ENCODE results near the gene CCSER1. TPM values are rescaled to one million over a fixed set of nuclear protein-coding genes. Genes with fewer than 3 reads are reported as not detected.

Gene CCSER1
- total RNA-seq, 2 donors from 2014 or later, result 11.8 to 12.5 TPM

DNA sequence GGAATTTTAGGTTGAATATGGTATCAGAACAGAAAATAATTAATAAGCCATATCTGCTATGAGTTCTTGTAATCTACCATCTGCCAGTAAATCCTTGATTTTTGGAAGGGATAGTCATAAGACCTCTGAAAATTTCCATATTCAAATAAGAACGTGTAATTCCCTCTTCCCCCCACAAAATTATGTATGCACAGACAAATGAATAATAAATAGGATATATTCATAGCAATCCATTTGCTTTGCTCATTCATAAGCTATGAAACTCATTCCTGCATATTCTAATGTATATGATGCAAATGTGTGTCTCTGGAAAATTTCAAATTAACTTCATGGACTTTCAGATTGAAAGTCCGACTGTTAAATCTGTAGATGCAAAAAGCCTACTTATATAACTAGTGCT, 1343.5 kb downstream of the CCSER1 start:
- TF ChIP-seq, protein P1, sequence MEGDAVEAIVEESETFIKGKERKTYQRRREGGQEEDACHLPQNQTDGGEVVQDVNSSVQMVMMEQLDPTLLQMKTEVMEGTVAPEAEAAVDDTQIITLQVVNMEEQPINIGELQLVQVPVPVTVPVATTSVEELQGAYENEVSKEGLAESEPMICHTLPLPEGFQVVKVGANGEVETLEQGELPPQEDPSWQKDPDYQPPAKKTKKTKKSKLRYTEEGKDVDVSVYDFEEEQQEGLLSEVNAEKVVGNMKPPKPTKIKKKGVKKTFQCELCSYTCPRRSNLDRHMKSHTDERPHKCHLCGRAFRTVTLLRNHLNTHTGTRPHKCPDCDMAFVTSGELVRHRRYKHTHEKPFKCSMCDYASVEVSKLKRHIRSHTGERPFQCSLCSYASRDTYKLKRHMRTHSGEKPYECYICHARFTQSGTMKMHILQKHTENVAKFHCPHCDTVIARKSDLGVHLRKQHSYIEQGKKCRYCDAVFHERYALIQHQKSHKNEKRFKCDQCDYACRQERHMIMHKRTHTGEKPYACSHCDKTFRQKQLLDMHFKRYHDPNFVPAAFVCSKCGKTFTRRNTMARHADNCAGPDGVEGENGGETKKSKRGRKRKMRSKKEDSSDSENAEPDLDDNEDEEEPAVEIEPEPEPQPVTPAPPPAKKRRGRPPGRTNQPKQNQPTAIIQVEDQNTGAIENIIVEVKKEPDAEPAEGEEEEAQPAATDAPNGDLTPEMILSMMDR (IDR thresholded peaks at IDR 0.05), result no peak
- Histone ChIP-seq H3K4me1 (no peaks in the 10 kb centered on the region), H3K36me3 (no peaks in the 10 kb centered on the region), H3K27ac (no peak overlapping the region), H3K9me3 (no peaks in the 10 kb centered on the region), H3K4me3 (no peak overlapping the region), H3K27me3 (no peaks in the 10 kb centered on the region)
- no peak for DNase-seq (ENCODE audit: low spot score)

DNA sequence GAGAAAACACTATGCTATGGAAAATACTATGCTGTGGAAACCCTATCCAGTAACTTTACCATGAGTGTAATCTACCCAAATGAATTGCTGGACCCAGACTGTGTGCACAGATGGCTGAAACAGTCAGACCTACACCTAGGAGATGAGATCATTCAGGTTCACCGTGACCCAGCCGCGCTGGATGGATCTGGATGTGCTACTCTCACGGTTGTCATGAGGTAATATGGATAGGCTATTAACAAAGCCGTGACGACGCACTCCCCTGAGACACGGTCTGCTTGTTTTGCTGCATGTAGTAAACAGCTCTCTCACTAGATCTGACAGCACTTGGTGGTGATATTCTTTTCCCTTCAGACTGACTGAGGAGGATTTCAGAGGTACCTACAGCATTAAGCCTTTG, 1344.1 kb downstream of the CCSER1 start:
- H3K27ac ChIP-seq, result no peak overlapping the region
- no peaks in the 10 kb centered on the region for H3K36me3 ChIP-seq
- H3K9me3 ChIP-seq, result no peaks in the 10 kb centered on the region
- no peaks in the 10 kb centered on the region for H3K27me3 ChIP-seq
- TF ChIP-seq, protein P1 (IDR thresholded peaks at IDR 0.05), result no peak
- H3K4me3 ChIP-seq, result no peak overlapping the region
- H3K4me1 ChIP-seq, result no peaks in the 10 kb centered on the region
- DNase-seq (ENCODE audit: low spot score), result no peak

DNA sequence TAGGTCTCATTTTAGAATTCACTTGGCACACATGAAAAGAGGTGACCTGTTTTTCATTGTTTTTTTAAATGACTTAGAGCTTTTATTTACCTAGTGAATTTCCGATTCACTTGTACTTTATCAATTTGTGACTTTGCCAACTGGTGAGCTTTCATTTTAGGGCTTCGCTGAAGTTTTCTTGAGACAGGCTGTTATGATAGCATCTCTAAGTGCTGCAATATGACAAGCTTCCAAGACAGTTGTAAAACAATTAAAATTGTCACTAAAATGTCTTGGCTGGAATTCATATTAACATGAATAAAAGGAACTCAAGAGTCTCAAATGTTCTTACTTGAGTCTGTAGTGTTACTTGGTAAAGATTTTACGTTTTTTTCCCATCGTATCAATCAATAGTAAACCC, 1344.9 kb downstream of the CCSER1 start:
- no peaks in the 10 kb centered on the region for H3K36me3 ChIP-seq
- H3K27ac ChIP-seq, result no peak overlapping the region
- no peak for DNase-seq (ENCODE audit: low spot score)
- no peaks in the 10 kb centered on the region for H3K4me1 ChIP-seq
- TF ChIP-seq, protein P1 (IDR thresholded peaks at IDR 0.05), result no peak
- no peak overlapping the region for H3K4me3 ChIP-seq
- H3K27me3 ChIP-seq, result no peaks in the 10 kb centered on the region
- H3K9me3 ChIP-seq, result no peaks in the 10 kb centered on the region

DNA sequence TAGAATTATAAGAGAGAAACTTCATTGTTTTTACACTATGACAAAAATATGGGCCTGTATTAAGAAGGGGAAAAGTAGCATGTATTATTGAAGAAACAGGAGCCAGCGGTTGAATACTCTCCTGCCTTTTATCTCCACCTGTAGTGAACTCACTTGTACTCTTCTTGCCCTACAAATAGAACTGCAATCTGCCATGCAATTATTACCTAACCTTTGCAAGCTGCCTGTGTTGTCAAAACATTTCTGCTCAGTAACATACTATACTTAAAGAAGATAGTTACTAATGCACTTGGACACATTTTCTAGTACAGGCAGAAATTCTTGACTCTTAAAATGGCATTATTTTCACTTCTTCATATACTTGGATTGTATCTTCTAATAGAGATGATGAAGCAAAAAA, 1358.2 kb downstream of the CCSER1 start:
- DNase-seq (ENCODE audit: low spot score), result no peak
- H3K4me3 ChIP-seq, result no peak overlapping the region
- no peaks in the 10 kb centered on the region for H3K36me3 ChIP-seq
- H3K27me3 ChIP-seq, result no peaks in the 10 kb centered on the region
- no peaks in the 10 kb centered on the region for H3K4me1 ChIP-seq
- TF ChIP-seq, protein P1 (IDR thresholded peaks at IDR 0.05), result no peak
- no peak overlapping the region for H3K27ac ChIP-seq
- H3K9me3 ChIP-seq, result no peaks in the 10 kb centered on the region

DNA sequence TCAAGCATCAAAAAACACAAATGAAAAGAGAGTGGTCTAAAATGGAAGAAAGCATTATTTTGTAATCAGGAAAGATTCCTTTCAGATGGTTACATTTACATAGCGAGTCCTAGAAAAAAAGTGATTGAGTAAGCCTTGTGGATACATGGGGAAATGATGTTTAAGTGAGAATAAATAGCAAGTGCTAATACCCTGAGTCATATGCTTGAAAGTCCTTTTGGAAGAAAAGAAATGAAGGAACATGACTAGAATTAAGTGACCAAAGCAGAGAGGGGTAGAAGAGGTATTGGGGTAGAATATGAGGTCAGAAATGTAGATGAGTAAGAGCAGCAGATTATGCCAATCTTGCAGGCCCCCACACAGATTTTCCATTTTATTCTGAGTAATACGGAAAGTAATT, 1361.8 kb downstream of the CCSER1 start:
- H3K9me3 ChIP-seq, result no peaks in the 10 kb centered on the region
- TF ChIP-seq, protein P1 (IDR thresholded peaks at IDR 0.05), result no peak
- H3K27me3 ChIP-seq, result no peaks in the 10 kb centered on the region
- no peak overlapping the region for H3K4me3 ChIP-seq
- no peak for DNase-seq (ENCODE audit: low spot score)
- no peaks in the 10 kb centered on the region for H3K36me3 ChIP-seq
- no peak overlapping the region for H3K27ac ChIP-seq
- no peaks in the 10 kb centered on the region for H3K4me1 ChIP-seq

DNA sequence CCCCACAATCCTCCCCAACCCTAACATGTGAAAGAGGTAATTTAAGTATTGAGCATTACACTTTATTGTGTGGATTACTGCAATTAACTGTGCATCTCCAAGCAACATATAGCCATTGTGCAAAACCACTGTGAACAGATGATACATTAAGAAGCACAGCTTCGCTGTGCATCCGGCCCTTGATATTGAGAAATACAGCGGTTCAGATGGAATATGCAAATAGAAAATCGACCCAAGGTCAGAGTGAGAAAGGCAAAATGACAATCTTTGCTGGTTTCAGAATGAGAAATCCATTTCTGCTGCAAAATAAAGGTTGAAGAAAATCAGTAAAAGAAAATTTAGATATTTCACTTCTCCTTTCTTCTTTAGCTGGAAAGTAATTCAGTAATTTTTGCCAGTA, 1370.7 kb downstream of the CCSER1 start:
- Histone ChIP-seq H3K4me1 (no peaks in the 10 kb centered on the region), H3K9me3 (no peaks in the 10 kb centered on the region), H3K27me3 (no peaks in the 10 kb centered on the region), H3K36me3 (no peaks in the 10 kb centered on the region), H3K27ac (no peak overlapping the region), H3K4me3 (no peak overlapping the region)
- TF ChIP-seq, protein P1 (IDR thresholded peaks at IDR 0.05), result no peak
- DNase-seq (ENCODE audit: low spot score), result no peak
